Choroid plexus epithelial cell (primary cell): ENCODE measurements around the gene ARVCF.

ENCODE experiments used
- DNase-seq: peaks from one replicate; pipeline ENCODE4 v3.0.0-alpha.2; 2010; ENCODE audit warnings: low read depth
- H3K4me3 ChIP-seq: 2 replicates; pipeline ENCODE4 v1.5.1; 2011; ENCODE audit warnings: low read depth, mild to moderate bottlenecking, control low read depth, low read length, moderate library complexity
- TF ChIP-seq, protein P1 (sequence below): conservative IDR thresholded peaks from 2 replicates; pipeline ENCODE4 v1.5.1; 2011; ENCODE audit warnings: low read depth, mild to moderate bottlenecking, control low read depth, inconsistent platforms, low read length, moderate library complexity

Gene ARVCF

DNA sequence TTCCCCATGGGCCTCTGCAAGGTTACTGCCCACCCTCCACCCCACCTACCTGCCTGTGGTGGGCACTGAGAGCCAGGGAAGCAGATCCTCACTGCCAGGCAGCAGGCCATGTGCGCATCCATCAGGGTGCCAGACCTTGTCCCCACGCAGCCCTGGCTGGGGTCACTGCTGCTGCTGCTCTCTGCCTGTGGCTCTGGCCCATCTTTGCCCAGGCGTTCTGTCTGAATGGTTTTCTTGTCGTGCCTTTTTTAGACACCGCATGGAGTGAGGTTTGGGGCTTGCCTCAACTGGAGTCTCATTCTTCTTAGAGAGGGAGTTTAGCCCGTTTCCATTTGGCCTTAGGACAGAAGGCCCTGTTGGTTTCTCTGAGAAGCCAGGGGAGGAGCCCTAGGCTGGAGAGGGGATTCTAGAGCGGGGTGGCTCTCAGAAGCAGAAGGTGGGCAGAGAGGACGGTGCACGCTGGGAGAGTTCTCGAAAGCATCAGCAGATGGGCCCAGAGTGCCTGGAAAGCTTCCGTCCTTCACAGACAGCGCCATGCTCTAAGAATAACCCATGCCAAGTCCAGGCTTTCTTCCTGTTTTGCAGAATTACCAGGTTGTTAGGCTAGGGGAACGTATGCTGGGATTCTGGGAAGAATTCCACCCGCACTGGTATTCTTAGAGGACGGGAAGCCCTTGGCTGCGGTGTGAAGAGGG lies 12.4 kb upstream of the ARVCF start:
- DNase-seq, result no peak
- H3K4me3 ChIP-seq, result no peak overlapping the region
- TF ChIP-seq, protein P1, sequence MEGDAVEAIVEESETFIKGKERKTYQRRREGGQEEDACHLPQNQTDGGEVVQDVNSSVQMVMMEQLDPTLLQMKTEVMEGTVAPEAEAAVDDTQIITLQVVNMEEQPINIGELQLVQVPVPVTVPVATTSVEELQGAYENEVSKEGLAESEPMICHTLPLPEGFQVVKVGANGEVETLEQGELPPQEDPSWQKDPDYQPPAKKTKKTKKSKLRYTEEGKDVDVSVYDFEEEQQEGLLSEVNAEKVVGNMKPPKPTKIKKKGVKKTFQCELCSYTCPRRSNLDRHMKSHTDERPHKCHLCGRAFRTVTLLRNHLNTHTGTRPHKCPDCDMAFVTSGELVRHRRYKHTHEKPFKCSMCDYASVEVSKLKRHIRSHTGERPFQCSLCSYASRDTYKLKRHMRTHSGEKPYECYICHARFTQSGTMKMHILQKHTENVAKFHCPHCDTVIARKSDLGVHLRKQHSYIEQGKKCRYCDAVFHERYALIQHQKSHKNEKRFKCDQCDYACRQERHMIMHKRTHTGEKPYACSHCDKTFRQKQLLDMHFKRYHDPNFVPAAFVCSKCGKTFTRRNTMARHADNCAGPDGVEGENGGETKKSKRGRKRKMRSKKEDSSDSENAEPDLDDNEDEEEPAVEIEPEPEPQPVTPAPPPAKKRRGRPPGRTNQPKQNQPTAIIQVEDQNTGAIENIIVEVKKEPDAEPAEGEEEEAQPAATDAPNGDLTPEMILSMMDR, result no peak

DNA sequence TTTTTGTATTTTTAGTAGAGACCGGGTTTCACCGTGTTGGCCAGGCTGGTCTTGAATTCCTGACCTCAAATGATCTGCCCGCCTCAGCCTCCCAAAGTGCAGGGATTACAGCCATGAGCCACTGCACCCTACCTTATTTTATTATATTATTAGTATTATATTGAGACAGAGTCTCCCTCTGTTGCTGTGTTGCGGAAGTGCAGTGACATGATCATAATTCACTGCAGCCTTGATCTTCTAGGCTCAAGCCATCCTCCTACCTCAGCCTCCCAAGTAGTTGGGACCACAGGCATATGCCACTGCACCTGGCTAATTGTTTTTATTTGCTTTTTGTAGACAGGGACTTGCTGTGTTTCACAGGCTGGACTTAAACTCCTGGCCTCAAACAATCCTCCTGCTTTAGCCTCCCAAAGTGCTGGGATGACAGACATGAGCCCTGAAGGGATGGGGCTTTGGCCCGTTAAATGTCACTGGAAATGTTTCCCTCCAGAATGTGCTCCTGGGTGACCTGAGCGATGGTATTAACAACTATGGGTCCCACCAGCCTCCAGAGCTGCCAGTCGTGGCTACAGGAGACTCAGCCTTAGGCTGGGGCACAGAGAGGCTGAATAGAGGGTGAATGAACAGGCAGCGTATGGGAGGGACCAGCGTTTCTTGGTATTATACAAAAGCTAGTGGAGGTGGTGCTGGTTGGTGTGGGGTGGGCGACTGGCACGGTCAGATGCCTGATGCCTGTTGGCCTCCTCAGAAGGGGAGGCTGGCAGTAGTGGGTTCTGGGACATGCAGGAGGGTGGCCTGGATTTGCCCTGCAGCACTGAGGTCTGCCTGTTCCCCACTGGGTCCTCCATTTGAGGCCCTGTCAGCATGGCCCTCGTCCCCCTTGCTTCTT lies 11.6 kb upstream of the ARVCF start:
- no peak overlapping the region for H3K4me3 ChIP-seq
- DNase-seq, result peak; percentile 49

DNA sequence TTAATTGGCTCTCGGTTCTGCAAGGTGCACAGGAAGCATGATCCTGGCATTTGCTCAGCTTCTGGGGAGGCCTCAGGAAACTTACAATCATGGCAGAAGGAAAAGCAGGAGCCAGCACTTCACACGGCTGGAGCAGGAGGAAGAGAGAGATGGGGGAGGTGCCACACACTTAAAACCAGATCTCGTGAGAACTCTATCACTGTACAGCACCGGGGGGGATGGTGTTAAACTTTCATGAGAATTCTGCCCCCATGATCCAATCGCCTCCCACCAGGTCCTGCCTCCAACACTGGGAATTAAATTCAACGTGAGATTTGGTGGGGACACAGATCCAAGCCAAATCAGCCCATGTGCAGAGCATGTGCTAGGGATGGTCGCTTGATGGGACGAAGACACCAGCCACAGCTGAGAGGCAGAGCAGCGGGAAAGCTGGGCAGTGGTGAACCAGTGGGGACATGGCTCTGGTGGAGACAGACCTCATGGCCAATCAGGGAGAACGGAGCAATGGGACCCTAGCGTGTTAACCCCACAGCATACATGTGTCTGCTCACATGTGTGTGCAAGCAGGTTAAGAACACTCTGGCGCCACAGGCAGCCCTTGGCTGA lies 10.5 kb upstream of the ARVCF start:
- TF ChIP-seq, protein P1, result no peak
- no peak overlapping the region for H3K4me3 ChIP-seq
- DNase-seq, result no peak

More for the DNA sequence above, 11.6 kb upstream of the ARVCF start:
- TF ChIP-seq, protein P1, result peak; percentile 57

DNA sequence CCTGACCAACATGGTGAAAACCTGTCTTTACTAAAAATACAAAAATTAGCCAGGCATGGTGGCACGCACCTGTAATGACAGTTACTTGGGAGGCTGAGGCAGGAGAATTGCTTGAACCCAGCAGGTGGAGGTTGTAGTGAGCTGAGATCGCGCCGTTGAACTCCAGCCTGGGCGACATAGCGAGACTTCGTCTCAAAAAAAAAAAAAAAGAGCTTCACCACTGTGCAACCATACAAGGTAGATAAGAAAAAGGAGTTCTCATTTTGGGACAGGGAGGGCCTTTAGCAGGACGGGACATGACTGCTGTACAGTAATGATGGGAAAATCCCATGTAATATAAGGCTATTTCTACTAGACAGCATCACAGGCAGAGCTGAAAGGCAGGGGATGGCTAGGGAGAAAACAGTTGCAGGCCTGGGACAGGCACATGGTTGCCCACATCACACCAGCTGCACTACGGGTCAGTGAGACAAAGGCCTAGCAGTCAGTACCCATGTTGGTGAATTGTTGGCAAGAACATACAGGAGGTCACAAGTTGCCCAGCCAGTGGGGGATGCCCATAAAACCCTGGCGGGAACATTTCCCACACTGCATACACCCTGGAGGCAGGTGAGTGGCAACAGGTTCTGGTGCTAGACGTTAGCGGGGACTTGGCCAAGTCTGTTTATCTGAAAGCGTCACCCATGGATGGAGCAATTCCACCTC lies 9.7 kb upstream of the ARVCF start:
- no peak for DNase-seq
- no peak overlapping the region for H3K4me3 ChIP-seq
- TF ChIP-seq, protein P1, result no peak

DNA sequence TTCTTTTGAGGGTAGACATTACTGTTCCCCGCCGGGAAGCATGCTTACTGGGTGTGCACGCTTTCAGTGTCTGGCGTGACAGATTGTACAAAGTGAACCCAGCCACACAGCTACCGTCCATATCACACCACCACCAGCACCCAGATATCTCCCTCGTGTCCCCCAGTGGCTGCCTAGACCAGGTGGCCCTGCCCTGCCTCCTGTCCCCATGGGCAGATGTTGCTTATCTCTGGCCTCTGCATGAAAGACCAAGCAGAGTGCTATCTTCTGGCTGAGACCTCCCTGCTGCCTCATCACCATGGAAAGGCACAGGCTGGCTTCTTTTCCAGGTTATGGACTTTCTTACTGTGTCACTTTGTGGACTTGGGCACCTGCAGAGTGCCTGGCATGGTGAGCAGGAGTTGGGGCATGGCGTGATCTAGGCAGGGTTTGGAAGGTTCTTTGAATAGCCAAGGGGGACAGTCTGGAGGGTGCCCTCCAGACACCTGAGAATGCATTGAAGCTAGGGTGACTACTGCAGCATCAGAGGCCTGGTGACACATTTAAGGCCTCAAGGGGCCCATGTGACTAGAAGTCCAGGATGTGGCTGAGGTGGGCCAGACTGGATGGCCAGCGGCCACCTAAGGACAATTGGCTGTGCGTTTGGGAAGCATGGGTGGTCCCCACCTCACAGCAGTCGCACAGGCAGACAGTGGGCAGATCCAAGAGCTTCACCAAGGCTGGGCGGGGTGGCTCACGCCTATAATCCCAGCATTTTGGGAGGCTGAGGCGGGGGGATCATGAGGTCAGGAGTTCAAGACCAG lies 9.0 kb upstream of the ARVCF start:
- TF ChIP-seq, protein P1, result no peak
- no peak for DNase-seq
- H3K4me3 ChIP-seq, result no peak overlapping the region
